Endodermal cell (in vitro differentiated cells): ENCODE data around the gene TPT1. TPM values are rescaled to one million over a fixed set of nuclear protein-coding genes. Genes with fewer than 3 reads are reported as not detected.
"Not testable (repeated sequence)": the region's sequence is repeated elsewhere in the genome, so short reads cannot be mapped to it uniquely, and the experiment has no call there.

Experiments used
- DNase-seq: peaks from one replicate; pipeline ENCODE4 v3.0.0-alpha.2; 2017
- H3K27ac ChIP-seq: 2 replicates; pipeline ENCODE4 v1.5.1; 2013; ENCODE audit warnings: mild to moderate bottlenecking, low read depth, low read length, moderate library complexity
- H3K27me3 ChIP-seq: 2 replicates; pipeline ENCODE4 v1.6.1; 2013; ENCODE audit warnings: mild to moderate bottlenecking, low read length, moderate library complexity; ENCODE audit not compliant: insufficient read depth, control insufficient read depth, poor library complexity, severe bottlenecking
- H3K36me3 ChIP-seq: 2 replicates; pipeline ENCODE4 v1.7.0; 2013; ENCODE audit warnings: mild to moderate bottlenecking, low read length, moderate library complexity; ENCODE audit not compliant: control insufficient read depth, insufficient read depth
- H3K4me1 ChIP-seq: one replicate; pipeline ENCODE4 v1.7.0; 2013; ENCODE audit warnings: low read length; ENCODE audit not compliant: control insufficient read depth, insufficient read depth
- H3K4me3 ChIP-seq: 2 replicates; pipeline ENCODE4 v1.5.1; 2013; ENCODE audit warnings: mild to moderate bottlenecking, low read length, moderate library complexity
- H3K9ac ChIP-seq: 2 replicates; pipeline ENCODE4 v1.6.1; 2013; ENCODE audit warnings: mild to moderate bottlenecking, low read length, moderate library complexity; ENCODE audit not compliant: poor library complexity, severe bottlenecking; ENCODE audit errors: extremely low read depth
- H3K9me3 ChIP-seq: 2 replicates; pipeline ENCODE4 v1.6.1; 2013; ENCODE audit warnings: mild to moderate bottlenecking, low read length, moderate library complexity; ENCODE audit not compliant: control insufficient read depth
- H3K27ac Mint-ChIP-seq: 2 replicates; pipeline ENCODE4 v1.8.0; 2020; ENCODE audit warnings: mixed read lengths
- H3K27me3 Mint-ChIP-seq: 2 replicates; pipeline ENCODE4 v1.8.0; 2021; ENCODE audit warnings: mild to moderate bottlenecking, mixed read lengths; ENCODE audit not compliant: insufficient read depth
- H3K36me3 Mint-ChIP-seq: 2 replicates; pipeline ENCODE4 v1.8.0; 2020; ENCODE audit warnings: low read depth, mixed read lengths
- H3K4me1 Mint-ChIP-seq: 2 replicates; pipeline ENCODE4 v1.8.0; 2020; ENCODE audit warnings: mixed read lengths
- H3K4me3 Mint-ChIP-seq: 2 replicates; pipeline ENCODE4 v1.8.0; 2020; ENCODE audit warnings: mild to moderate bottlenecking, moderate library complexity, mixed read lengths
- H3K9me3 Mint-ChIP-seq: 2 replicates; pipeline ENCODE4 v1.8.0; 2020; ENCODE audit warnings: mild to moderate bottlenecking, mixed read lengths
- CTCF ChIP-seq: fragments of 200-600 bp; sonication (generic); conservative IDR thresholded peaks from 2 replicates; pipeline ENCODE4 v1.5.0; 2021; ENCODE audit warnings: antibody characterized with exemption, mild to moderate bottlenecking
- WGBS, 2 experiments: methylation state at CpG; one replicate each; pipeline versions ENCODE4 v1.1.5 to v1.1.7; 2013; ENCODE audit warnings: missing lambda C conversion rate in 2 of 2, mixed read lengths in 1 of 2; ENCODE audit not compliant: insufficient coverage in 1 of 2, insufficient read length in 1 of 2; 5-methylcytosine and 5-hydroxymethylcytosine counted together
- total RNA-seq, 2 donors: library from RNA; stranded (reverse); fragmentation: NEBNext Ultra II Directional in 1 of 2; extraction: Animal tissue kit (Norgen Biotek cat#: 25700) in 1 of 2; gene quantifications; 2 replicates in 1 of 2; 3 replicates in 1 of 2; pipeline ENCODE4 v1.2.1, GENCODE V29; 2021

Gene TPT1
- total RNA-seq, 2 donors from 2014 or later = 2,192 to 2,586 TPM

GRCh38 chr13:45385907-45386553 is 45.0 kb upstream of the TPT1 start:
- Mint-ChIP-seq H3K9me3 (no peaks in the 10 kb centered on the region), H3K27ac (no peak overlapping the region), H3K4me1 (no peaks in the 10 kb centered on the region), H3K36me3 (peaks cover 35% of the 10 kb centered on the region), H3K4me3 (no peak overlapping the region), H3K27me3 (no peaks in the 10 kb centered on the region)
- H3K36me3 ChIP-seq = peaks cover 12% of the 10 kb centered on the region
- no peak overlapping the region for H3K4me3 ChIP-seq
- no peaks in the 10 kb centered on the region for H3K4me1 ChIP-seq
- no peak overlapping the region for H3K9ac ChIP-seq
- H3K27me3 ChIP-seq = no peaks in the 10 kb centered on the region
- no peaks in the 10 kb centered on the region for H3K9me3 ChIP-seq
- 94 to 100% methylated on average over 5 of the region's 5 CpGs for whole genome bisulfite sequencing, 2 experiments
- no peak overlapping the region for H3K27ac ChIP-seq
- TF ChIP-seq CTCF = no peak
- DNase-seq = no peak

- Mint-ChIP-seq H3K4me3 (no peak overlapping the region), H3K4me1 (no peaks in the 10 kb centered on the region), H3K27me3 (no peaks in the 10 kb centered on the region), H3K36me3 (peaks cover 35% of the 10 kb centered on the region), H3K27ac (no peak overlapping the region), H3K9me3 (no peaks in the 10 kb centered on the region)
- Histone ChIP-seq H3K4me3 (no peak overlapping the region), H3K36me3 (peaks cover 12% of the 10 kb centered on the region), H3K9me3 (no peaks in the 10 kb centered on the region), H3K27ac (no peak overlapping the region), H3K9ac (no peak overlapping the region), H3K27me3 (no peaks in the 10 kb centered on the region), H3K4me1 (no peaks in the 10 kb centered on the region)
- 96 to 97% methylated on average over 5 of the region's 5 CpGs for WGBS, 2 experiments
- TF ChIP-seq CTCF = no peak
- no peak for DNase-seq
These were observed 44.3 kb upstream of the TPT1 start for GRCh38 chr13:45385320-45385719.

- H3K27me3 Mint-ChIP-seq = no peaks in the 10 kb centered on the region
- Histone ChIP-seq H3K9ac (no peak overlapping the region), H3K4me3 (no peak overlapping the region), H3K27me3 (no peaks in the 10 kb centered on the region), H3K4me1 (no peaks in the 10 kb centered on the region), H3K36me3 (peaks cover 12% of the 10 kb centered on the region), H3K27ac (no peak overlapping the region), H3K9me3 (no peaks in the 10 kb centered on the region)
- H3K36me3 Mint-ChIP-seq = peaks cover 35% of the 10 kb centered on the region
- WGBS, 2 experiments = 96 to 100% methylated on average over 2 to 4 of the region's 4 CpGs
- DNase-seq = no peak
- H3K4me1 Mint-ChIP-seq = no peaks in the 10 kb centered on the region
- TF ChIP-seq CTCF = no peak
- H3K9me3 Mint-ChIP-seq = no peaks in the 10 kb centered on the region
- no peak overlapping the region for H3K27ac Mint-ChIP-seq
- no peak overlapping the region for H3K4me3 Mint-ChIP-seq
These were observed 43.6 kb upstream of the TPT1 start for GRCh38 chr13:45384474-45385174.

GRCh38 chr13:45382739-45383138 is 41.8 kb upstream of the TPT1 start:
- H3K36me3 ChIP-seq = peaks cover 12% of the 10 kb centered on the region
- not testable (repeated sequence) for H3K4me1 ChIP-seq, H3K4me1 Mint-ChIP-seq, H3K9me3 Mint-ChIP-seq, H3K9me3 ChIP-seq, H3K27ac ChIP-seq, H3K9ac ChIP-seq, H3K4me3 ChIP-seq, H3K27ac Mint-ChIP-seq, H3K4me3 Mint-ChIP-seq, H3K27me3 Mint-ChIP-seq, DNase-seq, H3K27me3 ChIP-seq
- peaks cover 28% of the 10 kb centered on the region for H3K36me3 Mint-ChIP-seq
- WGBS, 2 experiments = 90 to 91% methylated on average over 2 to 6 of the region's 8 CpGs
